Liver (tissue), 9 donors: Measurements from ENCODE around the gene TRIO. TPM values are rescaled to one million over a fixed set of nuclear protein-coding genes. Genes with fewer than 3 reads are reported as not detected.

Source experiments
- DNase-seq: peaks from one replicate; pipeline ENCODE4 v3.0.0-alpha.2; 2017; ENCODE audit warnings: low spot score
- H3K27ac ChIP-seq, 2 donors: one replicate each; pipeline ENCODE4 v1.7.0; 2013; ENCODE audit warnings: inconsistent platforms in 2 of 2, low read length in 2 of 2, control low read depth in 1 of 2, low read depth in 1 of 2, mild to moderate bottlenecking in 1 of 2
- H3K27me3 ChIP-seq, 4 donors: one replicate each; pipeline versions ENCODE4 v1.6.1 to v1.7.0; 2013; ENCODE audit warnings: low read length in 3 of 4, inconsistent platforms in 1 of 4, mild to moderate bottlenecking in 1 of 4, moderate library complexity in 1 of 4; ENCODE audit not compliant: control insufficient read depth in 4 of 4, insufficient read depth in 4 of 4
- H3K36me3 ChIP-seq, 4 donors: one replicate each; pipeline versions ENCODE4 v1.6.1 to v1.7.0; 2013; ENCODE audit warnings: low read length in 3 of 4, mild to moderate bottlenecking in 3 of 4, low read depth in 1 of 4, moderate library complexity in 1 of 4; ENCODE audit not compliant: control insufficient read depth in 4 of 4, insufficient read depth in 3 of 4
- H3K4me1 ChIP-seq, 4 donors: one replicate each; pipeline versions ENCODE4 v1.6.1 to v1.7.0; 2013; ENCODE audit warnings: low read length in 3 of 4, mild to moderate bottlenecking in 3 of 4, moderate library complexity in 1 of 4; ENCODE audit not compliant: control insufficient read depth in 4 of 4, insufficient read depth in 4 of 4
- H3K4me3 ChIP-seq, 3 donors: one replicate each; pipeline versions ENCODE4 v1.6.1 to v1.7.0; 2013; ENCODE audit warnings: low read length in 3 of 3, control low read depth in 1 of 3, low read depth in 1 of 3, mild to moderate bottlenecking in 1 of 3
- H3K9ac ChIP-seq, 2 donors: one replicate each; pipeline ENCODE4 v1.7.0; 2013; ENCODE audit warnings: low read length in 2 of 2, mild to moderate bottlenecking in 2 of 2, moderate library complexity in 2 of 2, control low read depth in 1 of 2, low read depth in 1 of 2
- H3K9me3 ChIP-seq, 4 donors: one replicate each; pipeline versions ENCODE4 v1.6.1 to v1.7.0; 2013; ENCODE audit warnings: low read length in 3 of 4; ENCODE audit not compliant: control insufficient read depth in 4 of 4
- EGR1 ChIP-seq, 2 donors: IDR thresholded peaks; 2 replicates each; pipeline ENCODE4 v1.6.1; 2016 to 2018; ENCODE audit warnings: antibody characterized with exemption in 2 of 2, low read depth in 2 of 2
- FOXA1 ChIP-seq: IDR thresholded peaks from 2 replicates; pipeline ENCODE4 v1.6.1; 2016; ENCODE audit warnings: antibody characterized with exemption
- HNF4G ChIP-seq: IDR thresholded peaks from 2 replicates; pipeline ENCODE4 v1.6.1; 2016; ENCODE audit warnings: antibody characterized with exemption
- NR2F2 ChIP-seq: IDR thresholded peaks from 2 replicates; pipeline ENCODE4 v1.6.1; 2016; ENCODE audit warnings: antibody characterized with exemption
- RXRA ChIP-seq, 2 donors: IDR thresholded peaks; 2 replicates each; pipeline ENCODE4 v1.6.1; 2017 to 2018; ENCODE audit warnings: antibody characterized with exemption in 2 of 2, mild to moderate bottlenecking in 1 of 2
- TAF1 ChIP-seq: conservative IDR thresholded peaks from 2 replicates; pipeline ENCODE4 v1.6.1; 2016; ENCODE audit warnings: antibody characterized with exemption, mild to moderate bottlenecking
- YY1 ChIP-seq: IDR thresholded peaks from 2 replicates; pipeline ENCODE4 v1.6.1; 2016; ENCODE audit warnings: antibody characterized with exemption, mild to moderate bottlenecking
- WGBS: extraction: QIAGEN DNeasy Blood & Tissue Kit; methylation state at CpG from one replicate; pipeline ENCODE4 v1.1.7; 2013; 5-methylcytosine and 5-hydroxymethylcytosine counted together
- polyA plus RNA-seq, 2 donors: library from polyadenylated mRNA; stranded (reverse) in 1 of 2; unstranded in 1 of 2; fragments of 200-250 nt in 1 of 2; fragments of >200 nt in 1 of 2; fragmentation: Nextera tagmentation in 1 of 2; extraction: Ambion mirVana in 1 of 2; gene quantifications; one replicate each; pipeline versions ENCODE4 v1.2.1 to v1.2.3, GENCODE V29; 2013 to 2015
- total RNA-seq, 2 donors: library from RNA; depleted of rRNA; stranded (reverse); fragments of >200 nt; gene quantifications; one replicate each; pipeline ENCODE4 v1.2.3, GENCODE V29; 2014
- TF ChIP-seq, protein P1 (sequence below): IDR thresholded peaks from 2 replicates; pipeline ENCODE4 v1.6.1; 2016; ENCODE audit warnings: antibody characterized with exemption, mild to moderate bottlenecking
- TF ChIP-seq, protein P2 (sequence below): IDR thresholded peaks from 2 replicates; pipeline ENCODE4 v1.6.1; 2016; ENCODE audit warnings: antibody characterized with exemption
- TF ChIP-seq, protein P3 (sequence below): fragments of 150-350 bp; IDR thresholded peaks from 2 replicates; pipeline ENCODE4 v1.5.1; 2017; ENCODE audit warnings: improper control_type of control experiment, low read depth, low read length; ENCODE audit not compliant: missing input control
- donor health status: healthy.
- donor health status: healthy.
- donor health status: healthy.
- donor health status: healthy.
- donor health status: healthy.

Gene TRIO
- total and polyA plus RNA-seq, 4 donors, result 8.5 to 86.2 (median 16.0) TPM

DNA sequence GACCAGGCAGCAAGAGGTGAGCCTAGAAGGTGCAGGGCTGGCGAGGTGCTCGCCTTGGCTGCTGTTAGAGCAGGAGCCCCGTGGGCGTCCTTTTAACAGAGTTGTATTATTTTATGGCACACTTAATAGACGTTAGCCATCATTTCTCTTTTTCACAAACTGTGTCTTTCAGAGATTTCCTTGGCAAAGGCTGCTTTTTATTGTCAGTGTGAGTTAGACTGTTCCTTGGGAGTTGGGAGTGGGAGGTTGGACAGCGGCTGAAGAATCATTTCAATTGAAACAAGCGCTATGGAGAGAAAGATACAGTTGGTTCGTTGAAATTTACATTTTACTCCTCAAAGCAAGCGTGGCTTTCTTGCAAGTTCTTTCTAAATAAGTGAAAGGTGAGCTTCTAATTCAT is 133.2 kb downstream of the TRIO start:
- 95% methylated on average over 9 of the region's 9 CpGs for WGBS
- Histone ChIP-seq H3K4me3 (no peak overlapping the region), H3K27me3 (no peaks in the 10 kb centered on the region), H3K36me3 (peaks cover 0 to 7% (median 2%) of the 10 kb centered on the region in 4 donors), H3K4me1 (peaks cover 0 to 7% (median 4%) of the 10 kb centered on the region in 4 donors), H3K9me3 (no peaks in the 10 kb centered on the region), H3K27ac (no peak overlapping the region), H3K9ac (no peak overlapping the region)
- no peak for DNase-seq
- TF ChIP-seq, protein P1, sequence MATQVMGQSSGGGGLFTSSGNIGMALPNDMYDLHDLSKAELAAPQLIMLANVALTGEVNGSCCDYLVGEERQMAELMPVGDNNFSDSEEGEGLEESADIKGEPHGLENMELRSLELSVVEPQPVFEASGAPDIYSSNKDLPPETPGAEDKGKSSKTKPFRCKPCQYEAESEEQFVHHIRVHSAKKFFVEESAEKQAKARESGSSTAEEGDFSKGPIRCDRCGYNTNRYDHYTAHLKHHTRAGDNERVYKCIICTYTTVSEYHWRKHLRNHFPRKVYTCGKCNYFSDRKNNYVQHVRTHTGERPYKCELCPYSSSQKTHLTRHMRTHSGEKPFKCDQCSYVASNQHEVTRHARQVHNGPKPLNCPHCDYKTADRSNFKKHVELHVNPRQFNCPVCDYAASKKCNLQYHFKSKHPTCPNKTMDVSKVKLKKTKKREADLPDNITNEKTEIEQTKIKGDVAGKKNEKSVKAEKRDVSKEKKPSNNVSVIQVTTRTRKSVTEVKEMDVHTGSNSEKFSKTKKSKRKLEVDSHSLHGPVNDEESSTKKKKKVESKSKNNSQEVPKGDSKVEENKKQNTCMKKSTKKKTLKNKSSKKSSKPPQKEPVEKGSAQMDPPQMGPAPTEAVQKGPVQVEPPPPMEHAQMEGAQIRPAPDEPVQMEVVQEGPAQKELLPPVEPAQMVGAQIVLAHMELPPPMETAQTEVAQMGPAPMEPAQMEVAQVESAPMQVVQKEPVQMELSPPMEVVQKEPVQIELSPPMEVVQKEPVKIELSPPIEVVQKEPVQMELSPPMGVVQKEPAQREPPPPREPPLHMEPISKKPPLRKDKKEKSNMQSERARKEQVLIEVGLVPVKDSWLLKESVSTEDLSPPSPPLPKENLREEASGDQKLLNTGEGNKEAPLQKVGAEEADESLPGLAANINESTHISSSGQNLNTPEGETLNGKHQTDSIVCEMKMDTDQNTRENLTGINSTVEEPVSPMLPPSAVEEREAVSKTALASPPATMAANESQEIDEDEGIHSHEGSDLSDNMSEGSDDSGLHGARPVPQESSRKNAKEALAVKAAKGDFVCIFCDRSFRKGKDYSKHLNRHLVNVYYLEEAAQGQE, result no peak
- TF ChIP-seq, protein P2, sequence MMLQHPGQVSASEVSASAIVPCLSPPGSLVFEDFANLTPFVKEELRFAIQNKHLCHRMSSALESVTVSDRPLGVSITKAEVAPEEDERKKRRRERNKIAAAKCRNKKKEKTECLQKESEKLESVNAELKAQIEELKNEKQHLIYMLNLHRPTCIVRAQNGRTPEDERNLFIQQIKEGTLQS, result no peak
- TF ChIP-seq HNF4G (no peak), TAF1 (no peak)

DNA sequence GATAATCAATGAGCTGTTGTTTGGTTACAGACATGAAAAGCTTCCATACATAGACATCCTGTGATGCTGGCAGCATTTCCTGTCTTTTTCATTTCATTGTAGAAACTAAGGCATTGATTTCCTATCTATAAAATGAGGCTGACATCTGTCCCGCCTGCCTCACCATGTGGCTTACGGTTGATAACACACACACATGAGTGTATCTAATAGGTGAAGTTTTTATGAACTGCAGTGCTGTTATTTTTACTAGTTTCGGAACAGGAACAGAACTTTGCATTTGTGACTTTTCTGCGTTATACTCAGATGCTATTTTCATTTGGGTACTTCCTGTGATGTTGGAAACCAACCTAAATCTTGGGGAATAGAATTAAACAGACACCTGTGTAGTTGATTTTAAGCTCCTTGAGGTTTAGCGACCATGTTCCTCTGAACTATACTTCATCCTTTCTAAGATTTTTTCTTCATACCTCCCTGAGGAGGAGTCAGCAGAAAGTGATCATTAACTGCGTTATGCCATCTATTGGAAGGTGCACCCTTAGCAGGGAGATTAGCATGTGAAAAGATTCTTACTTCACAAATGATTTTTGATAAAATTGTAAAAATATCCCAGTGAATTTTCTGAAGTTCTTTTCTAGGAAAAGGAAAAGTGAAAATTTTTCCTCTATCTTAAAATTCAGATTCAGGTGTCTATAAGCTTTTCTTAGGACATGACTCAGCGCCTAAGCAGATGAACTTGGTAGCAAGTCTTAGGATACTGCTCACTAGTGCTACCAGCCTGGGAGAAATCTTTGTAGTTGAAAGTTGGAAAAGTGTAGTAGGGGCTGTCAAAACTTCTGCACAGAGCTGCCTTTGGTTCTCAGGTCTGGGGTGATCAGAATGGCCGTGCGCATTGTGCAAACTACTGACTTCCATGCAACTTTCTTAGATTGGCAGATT is 134.5 kb downstream of the TRIO start:
- H3K9me3 ChIP-seq, result no peaks in the 10 kb centered on the region
- H3K9ac ChIP-seq, result no peak overlapping the region
- H3K27ac ChIP-seq, result no peak overlapping the region
- H3K36me3 ChIP-seq, result peaks cover 0 to 7% (median 2%) of the 10 kb centered on the region in 4 donors
- H3K4me3 ChIP-seq, result no peak overlapping the region
- H3K27me3 ChIP-seq, result no peaks in the 10 kb centered on the region
- no peak for DNase-seq
- no peaks in the 10 kb centered on the region for H3K4me1 ChIP-seq
- TF ChIP-seq, protein P3, sequence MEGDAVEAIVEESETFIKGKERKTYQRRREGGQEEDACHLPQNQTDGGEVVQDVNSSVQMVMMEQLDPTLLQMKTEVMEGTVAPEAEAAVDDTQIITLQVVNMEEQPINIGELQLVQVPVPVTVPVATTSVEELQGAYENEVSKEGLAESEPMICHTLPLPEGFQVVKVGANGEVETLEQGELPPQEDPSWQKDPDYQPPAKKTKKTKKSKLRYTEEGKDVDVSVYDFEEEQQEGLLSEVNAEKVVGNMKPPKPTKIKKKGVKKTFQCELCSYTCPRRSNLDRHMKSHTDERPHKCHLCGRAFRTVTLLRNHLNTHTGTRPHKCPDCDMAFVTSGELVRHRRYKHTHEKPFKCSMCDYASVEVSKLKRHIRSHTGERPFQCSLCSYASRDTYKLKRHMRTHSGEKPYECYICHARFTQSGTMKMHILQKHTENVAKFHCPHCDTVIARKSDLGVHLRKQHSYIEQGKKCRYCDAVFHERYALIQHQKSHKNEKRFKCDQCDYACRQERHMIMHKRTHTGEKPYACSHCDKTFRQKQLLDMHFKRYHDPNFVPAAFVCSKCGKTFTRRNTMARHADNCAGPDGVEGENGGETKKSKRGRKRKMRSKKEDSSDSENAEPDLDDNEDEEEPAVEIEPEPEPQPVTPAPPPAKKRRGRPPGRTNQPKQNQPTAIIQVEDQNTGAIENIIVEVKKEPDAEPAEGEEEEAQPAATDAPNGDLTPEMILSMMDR, result no peak
- no peak for TF ChIP-seq NR2F2
- TF ChIP-seq TAF1, result no peak
- WGBS, result 90% methylated on average over 9 of the region's 9 CpGs

DNA sequence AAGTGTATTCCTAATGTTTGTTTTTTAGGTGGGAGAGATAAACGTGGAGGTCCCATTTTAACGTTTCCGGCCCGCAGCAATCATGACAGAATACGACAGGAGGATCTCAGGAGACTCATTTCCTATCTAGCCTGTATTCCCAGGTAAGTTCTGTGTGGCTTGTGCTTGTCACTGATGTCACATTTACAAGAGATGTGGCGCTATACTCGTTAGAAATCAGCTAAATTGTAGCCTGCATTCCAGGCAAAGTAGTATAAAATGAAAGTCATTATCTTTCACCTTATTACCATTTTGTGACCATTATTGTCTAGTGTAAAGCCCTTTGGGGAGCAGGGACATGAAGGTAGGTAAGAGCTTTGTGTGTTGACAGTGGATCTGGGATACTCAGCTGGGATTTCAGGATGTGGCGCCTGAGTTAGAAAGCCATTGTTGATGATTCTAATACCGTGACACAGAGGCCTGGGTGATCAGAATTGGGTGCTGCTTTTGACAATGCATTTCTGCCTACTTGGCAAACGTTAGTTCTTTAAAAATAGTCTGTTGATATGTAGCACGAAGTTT is 137.2 kb downstream of the TRIO start:
- Histone ChIP-seq H3K4me1 (no peaks in the 10 kb centered on the region), H3K36me3 (peaks cover 0 to 7% (median 3%) of the 10 kb centered on the region in 4 donors), H3K9me3 (no peaks in the 10 kb centered on the region), H3K9ac (no peak overlapping the region), H3K27ac (no peak overlapping the region), H3K27me3 (no peaks in the 10 kb centered on the region), H3K4me3 (no peak overlapping the region)
- 90% methylated on average over 11 of the region's 11 CpGs for WGBS
- DNase-seq, result no peak
- no peak for TF ChIP-seq FOXA1
- TF ChIP-seq TAF1, result no peak
- no peak for TF ChIP-seq YY1
- TF ChIP-seq EGR1 (IDR thresholded peaks at IDR 0.05; ENCODE audit: low read depth in 2 of 2), result no peak
- TF ChIP-seq HNF4G, result no peak
- TF ChIP-seq, protein P3, result no peak
- no peak for TF ChIP-seq RXRA (IDR thresholded peaks at IDR 0.05)
